ENCODE results near the gene C14orf180. TPM values are rescaled to one million over a fixed set of nuclear protein-coding genes. Genes with fewer than 3 reads are reported as not detected.

C14orf180 gene
- total RNA-seq, 1 experiment from 2014 or later = not detected

GRCh38 chr14:104559028-104559803 lies 20.3 kb upstream of the C14orf180 start:
- TF ChIP-seq EZH2 (IDR thresholded peaks at IDR 0.05; ENCODE audit: borderline replicate concordance, low read depth, low read length, poor library complexity, severe bottlenecking) = no peak
- no peak for TF ChIP-seq CTCF (conservative IDR thresholded peaks at IDR 0.05; ENCODE audit: low read depth, low read length)
- DNase-seq (ENCODE audit: low spot score) = no peak
- no peaks in the 10 kb centered on the region for H3K27me3 ChIP-seq (replicated peaks; ENCODE audit: insufficient read depth, low read depth, low read length, poor library complexity)
- CTCF ChIA-PET = no interaction called here
- no peak overlapping the region for H3K4me3 ChIP-seq (ENCODE audit: low read depth, low read length, poor library complexity, severe bottlenecking)
- no TSS peak for BruUV-seq (replicated peaks)
- no peaks in the 10 kb centered on the region for H3K36me3 ChIP-seq (ENCODE audit: insufficient read depth, low read length, poor library complexity, severe bottlenecking)
- H3K4me1 ChIP-seq (ENCODE audit: insufficient read depth, low read length, poor library complexity, severe bottlenecking) = no peaks in the 10 kb centered on the region
- intact Hi-C loops (cut with micrococcal nuclease; ENCODE audit: unreplicated experiment) = no loop called here
- POLR2A ChIA-PET (ENCODE audit: low non-redundant PET) = no interaction called here
- no peak overlapping the region for H3K27ac ChIP-seq (ENCODE audit: low read depth, low read length, poor library complexity, severe bottlenecking)
- H3K9me3 ChIP-seq (ENCODE audit: low read depth, low read length, poor library complexity, severe bottlenecking) = no peaks in the 10 kb centered on the region

- DNase-seq (ENCODE audit: low spot score) = no peak
These were observed 19.6 kb upstream of the C14orf180 start for GRCh38 chr14:104559804-104560585.

GRCh38 chr14:104560586-104560945 lies 19.0 kb upstream of the C14orf180 start:
- Histone ChIP-seq H3K9me3 (ENCODE audit: low read depth, low read length, poor library complexity, severe bottlenecking) (no peaks in the 10 kb centered on the region), H3K27me3 (replicated peaks; ENCODE audit: insufficient read depth, low read depth, low read length, poor library complexity) (no peaks in the 10 kb centered on the region), H3K27ac (ENCODE audit: low read depth, low read length, poor library complexity, severe bottlenecking) (no peak overlapping the region), H3K4me1 (ENCODE audit: insufficient read depth, low read length, poor library complexity, severe bottlenecking) (no peaks in the 10 kb centered on the region), H3K36me3 (ENCODE audit: insufficient read depth, low read length, poor library complexity, severe bottlenecking) (no peaks in the 10 kb centered on the region), H3K4me3 (ENCODE audit: low read depth, low read length, poor library complexity, severe bottlenecking) (no peak overlapping the region)
- CTCF ChIA-PET = interaction anchor here (0.9 kb wide), 1 partner anchor 138 kb away, joined by 3 read pairs; no protein-coding TSS in a partner anchor
- no peak for TF ChIP-seq CTCF (conservative IDR thresholded peaks at IDR 0.05; ENCODE audit: low read depth, low read length)
- no peak for TF ChIP-seq EZH2 (IDR thresholded peaks at IDR 0.05; ENCODE audit: borderline replicate concordance, low read depth, low read length, poor library complexity, severe bottlenecking)
- intact Hi-C loops (cut with micrococcal nuclease; ENCODE audit: unreplicated experiment) = loop anchor here (5.0 kb wide), 2 partner anchors 423 to 483 kb away; partner anchors contain the start of gene KIF26A
- DNase-seq (ENCODE audit: low spot score) = no peak
- BruUV-seq (replicated peaks) = no TSS peak
- POLR2A ChIA-PET (ENCODE audit: low non-redundant PET) = no interaction called here

More at GRCh38 chr14:104559804-104560585, 19.6 kb upstream of the C14orf180 start:
- H3K27ac ChIP-seq (ENCODE audit: low read depth, low read length, poor library complexity, severe bottlenecking) = no peak overlapping the region
- BruUV-seq (replicated peaks) = no TSS peak
- POLR2A ChIA-PET (ENCODE audit: low non-redundant PET) = no interaction called here
- CTCF ChIA-PET = interaction anchor here (0.9 kb wide), 1 partner anchor 138 kb away, joined by 3 read pairs; no protein-coding TSS in a partner anchor
- no peaks in the 10 kb centered on the region for H3K9me3 ChIP-seq (ENCODE audit: low read depth, low read length, poor library complexity, severe bottlenecking)
- H3K4me3 ChIP-seq (ENCODE audit: low read depth, low read length, poor library complexity, severe bottlenecking) = no peak overlapping the region
- no peak for TF ChIP-seq CTCF (conservative IDR thresholded peaks at IDR 0.05; ENCODE audit: low read depth, low read length)
- no peak for TF ChIP-seq EZH2 (IDR thresholded peaks at IDR 0.05; ENCODE audit: borderline replicate concordance, low read depth, low read length, poor library complexity, severe bottlenecking)
- H3K4me1 ChIP-seq (ENCODE audit: insufficient read depth, low read length, poor library complexity, severe bottlenecking) = no peaks in the 10 kb centered on the region
- no peaks in the 10 kb centered on the region for H3K36me3 ChIP-seq (ENCODE audit: insufficient read depth, low read length, poor library complexity, severe bottlenecking)
- intact Hi-C loops (cut with micrococcal nuclease; ENCODE audit: unreplicated experiment) = loop anchor here (5.0 kb wide), 2 partner anchors 423 to 483 kb away; partner anchors contain the start of gene KIF26A
- no peaks in the 10 kb centered on the region for H3K27me3 ChIP-seq (replicated peaks; ENCODE audit: insufficient read depth, low read depth, low read length, poor library complexity)

Data from A673 (cell line).